DOHH2 (cell line): Measurements from ENCODE around the gene HSD17B12.
"Not testable (repeated sequence)": the region's sequence is repeated elsewhere in the genome, so short reads cannot be mapped to it uniquely, and the experiment has no call there.

ENCODE experiments used
- EZH2phosphoT487 ChIP-seq: fragments of 200-600 bp; sonication (generic); IDR thresholded peaks from 2 replicates; pipeline ENCODE4 v1.6.1; 2017; ENCODE audit warnings: borderline replicate concordance, mild to moderate bottlenecking, antibody characterized with exemption, low read length, moderate library complexity, mixed read lengths
- TF ChIP-seq, protein P1 (sequence below): fragments of 200-600 bp; sonication (generic); IDR thresholded peaks from one replicate; pipeline ENCODE4 v1.5.1; 2014; ENCODE audit warnings: antibody characterized with exemption, mild to moderate bottlenecking, low read depth, low read length; ENCODE audit not compliant: poor library complexity, severe bottlenecking

DNA sequence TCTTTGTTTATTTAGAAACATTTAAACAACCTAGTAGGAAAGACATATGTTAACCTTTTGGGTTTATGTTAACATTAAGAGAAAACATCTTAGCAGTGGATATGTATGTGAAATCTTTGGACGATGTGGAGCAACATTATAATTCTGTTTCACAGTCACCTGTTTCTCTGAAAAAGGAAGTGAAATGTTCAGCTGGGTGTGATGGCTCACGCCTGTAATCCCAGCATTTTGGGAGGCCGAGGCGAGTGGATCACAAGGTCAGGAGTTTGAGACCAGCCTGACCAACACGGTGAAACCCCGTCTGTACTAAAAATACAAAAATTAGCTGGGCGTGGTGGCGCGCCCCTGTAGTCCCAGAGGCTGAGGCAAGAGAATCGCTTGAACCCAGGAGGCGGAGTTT is 1.5 kb downstream of the HSD17B12 start:
- TF ChIP-seq, protein P1, sequence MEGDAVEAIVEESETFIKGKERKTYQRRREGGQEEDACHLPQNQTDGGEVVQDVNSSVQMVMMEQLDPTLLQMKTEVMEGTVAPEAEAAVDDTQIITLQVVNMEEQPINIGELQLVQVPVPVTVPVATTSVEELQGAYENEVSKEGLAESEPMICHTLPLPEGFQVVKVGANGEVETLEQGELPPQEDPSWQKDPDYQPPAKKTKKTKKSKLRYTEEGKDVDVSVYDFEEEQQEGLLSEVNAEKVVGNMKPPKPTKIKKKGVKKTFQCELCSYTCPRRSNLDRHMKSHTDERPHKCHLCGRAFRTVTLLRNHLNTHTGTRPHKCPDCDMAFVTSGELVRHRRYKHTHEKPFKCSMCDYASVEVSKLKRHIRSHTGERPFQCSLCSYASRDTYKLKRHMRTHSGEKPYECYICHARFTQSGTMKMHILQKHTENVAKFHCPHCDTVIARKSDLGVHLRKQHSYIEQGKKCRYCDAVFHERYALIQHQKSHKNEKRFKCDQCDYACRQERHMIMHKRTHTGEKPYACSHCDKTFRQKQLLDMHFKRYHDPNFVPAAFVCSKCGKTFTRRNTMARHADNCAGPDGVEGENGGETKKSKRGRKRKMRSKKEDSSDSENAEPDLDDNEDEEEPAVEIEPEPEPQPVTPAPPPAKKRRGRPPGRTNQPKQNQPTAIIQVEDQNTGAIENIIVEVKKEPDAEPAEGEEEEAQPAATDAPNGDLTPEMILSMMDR: not testable (repeated sequence)
- not testable (repeated sequence) for TF ChIP-seq EZH2phosphoT487
